NCI-H82 (cell line): ENCODE data around the gene EDEM2.
"Not testable (repeated sequence)": the region's sequence is repeated elsewhere in the genome, so short reads cannot be mapped to it uniquely, and the experiment has no call there.

ENCODE experiments used
- DNase-seq: peaks from one replicate; lab custom pipeline; 2025; lab: John Stamatoyannopoulos, UW

Gene EDEM2, protein sequence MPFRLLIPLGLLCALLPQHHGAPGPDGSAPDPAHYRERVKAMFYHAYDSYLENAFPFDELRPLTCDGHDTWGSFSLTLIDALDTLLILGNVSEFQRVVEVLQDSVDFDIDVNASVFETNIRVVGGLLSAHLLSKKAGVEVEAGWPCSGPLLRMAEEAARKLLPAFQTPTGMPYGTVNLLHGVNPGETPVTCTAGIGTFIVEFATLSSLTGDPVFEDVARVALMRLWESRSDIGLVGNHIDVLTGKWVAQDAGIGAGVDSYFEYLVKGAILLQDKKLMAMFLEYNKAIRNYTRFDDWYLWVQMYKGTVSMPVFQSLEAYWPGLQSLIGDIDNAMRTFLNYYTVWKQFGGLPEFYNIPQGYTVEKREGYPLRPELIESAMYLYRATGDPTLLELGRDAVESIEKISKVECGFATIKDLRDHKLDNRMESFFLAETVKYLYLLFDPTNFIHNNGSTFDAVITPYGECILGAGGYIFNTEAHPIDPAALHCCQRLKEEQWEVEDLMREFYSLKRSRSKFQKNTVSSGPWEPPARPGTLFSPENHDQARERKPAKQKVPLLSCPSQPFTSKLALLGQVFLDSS

DNA sequence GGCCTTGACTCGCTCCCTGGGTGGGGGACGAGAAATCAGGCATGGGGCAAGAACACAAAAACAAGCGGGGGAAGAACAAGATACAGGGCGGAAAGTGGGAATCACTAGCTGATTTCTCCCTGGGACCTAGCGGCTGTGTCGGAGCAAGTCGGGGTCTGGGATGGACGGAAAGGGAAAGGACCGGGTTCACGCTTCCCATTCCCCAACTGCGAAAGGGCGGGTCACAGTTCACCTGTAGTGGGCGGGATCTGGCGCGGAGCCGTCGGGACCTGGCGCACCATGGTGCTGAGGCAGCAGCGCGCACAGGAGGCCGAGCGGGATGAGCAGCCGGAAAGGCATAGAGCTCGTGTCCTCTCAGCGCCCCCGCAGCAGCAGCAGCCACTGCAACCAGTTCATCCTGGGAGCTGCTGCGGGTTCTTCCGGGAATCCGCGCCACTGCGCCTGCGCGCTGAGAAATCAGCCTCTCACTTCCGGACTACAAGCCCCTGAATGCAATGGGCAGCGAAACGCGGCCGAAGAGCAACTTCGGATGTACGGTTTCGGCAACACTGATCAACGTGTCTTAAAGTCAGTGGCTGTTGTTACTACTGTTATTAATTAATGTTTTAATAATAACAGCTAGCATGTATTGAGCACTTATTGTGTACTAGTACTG, at the start of gene EDEM2:
TSS of gene EDEM2 (minus strand) at position 417 of the 655 bp plus-strand sequence. CDS start at position 339, 78 bp downstream.
- DNase-seq: peak; percentile 97

DNA sequence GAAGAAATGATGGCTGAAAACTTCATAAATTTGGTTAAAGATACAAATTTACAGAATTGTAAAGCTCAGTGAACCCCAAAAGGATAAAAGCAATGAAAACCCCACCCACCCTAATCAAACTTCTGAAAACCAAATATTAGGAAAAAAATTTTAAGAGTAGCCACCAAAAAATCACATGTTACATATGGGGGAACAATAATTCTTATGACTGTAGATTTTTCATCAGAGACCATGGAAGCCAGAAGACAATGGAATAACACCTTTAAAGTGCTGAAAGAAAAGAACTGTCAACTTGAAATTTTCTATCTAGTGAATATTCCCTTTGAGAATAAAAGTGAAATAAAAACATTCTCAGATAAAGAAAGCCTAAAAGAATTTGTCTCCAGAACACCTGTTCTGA, 49.2 kb upstream of the EDEM2 start:
- no peak for DNase-seq

DNA sequence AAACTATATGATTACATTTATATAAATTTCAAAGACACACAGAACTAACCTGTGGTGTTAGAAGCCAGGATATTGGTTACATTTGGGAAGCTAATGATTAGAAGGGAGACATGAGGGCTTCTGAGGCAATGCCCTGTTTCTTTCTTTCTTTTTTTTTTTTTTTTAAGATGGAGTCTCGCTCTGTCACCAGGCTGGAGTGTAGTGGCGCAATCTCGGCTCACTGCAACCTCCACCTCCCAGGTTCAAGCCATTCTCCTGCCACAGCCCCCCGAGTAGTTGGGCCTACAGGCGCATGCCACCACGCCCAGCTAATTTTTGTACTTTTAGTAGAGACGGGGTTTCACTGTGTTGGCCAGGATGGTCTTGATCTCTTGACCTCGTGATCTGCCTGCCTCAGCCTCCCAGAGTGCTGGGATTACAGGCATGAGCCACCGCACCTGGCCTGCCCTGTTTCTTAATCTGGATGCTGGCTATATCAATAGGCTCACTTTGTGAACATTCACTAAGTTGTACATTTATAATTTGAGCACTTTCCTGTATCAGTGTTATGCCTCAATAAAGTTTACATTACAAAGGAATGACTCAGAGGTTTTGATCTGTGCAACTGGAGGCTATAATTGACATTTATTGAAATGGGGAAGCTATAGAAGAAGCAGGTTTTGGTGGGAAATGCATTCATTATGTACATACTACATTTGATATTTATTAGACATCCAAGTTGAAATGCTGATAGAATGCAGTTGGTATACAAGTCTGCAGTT, 46.1 kb upstream of the EDEM2 start:
- DNase-seq: not testable (repeated sequence)

DNA sequence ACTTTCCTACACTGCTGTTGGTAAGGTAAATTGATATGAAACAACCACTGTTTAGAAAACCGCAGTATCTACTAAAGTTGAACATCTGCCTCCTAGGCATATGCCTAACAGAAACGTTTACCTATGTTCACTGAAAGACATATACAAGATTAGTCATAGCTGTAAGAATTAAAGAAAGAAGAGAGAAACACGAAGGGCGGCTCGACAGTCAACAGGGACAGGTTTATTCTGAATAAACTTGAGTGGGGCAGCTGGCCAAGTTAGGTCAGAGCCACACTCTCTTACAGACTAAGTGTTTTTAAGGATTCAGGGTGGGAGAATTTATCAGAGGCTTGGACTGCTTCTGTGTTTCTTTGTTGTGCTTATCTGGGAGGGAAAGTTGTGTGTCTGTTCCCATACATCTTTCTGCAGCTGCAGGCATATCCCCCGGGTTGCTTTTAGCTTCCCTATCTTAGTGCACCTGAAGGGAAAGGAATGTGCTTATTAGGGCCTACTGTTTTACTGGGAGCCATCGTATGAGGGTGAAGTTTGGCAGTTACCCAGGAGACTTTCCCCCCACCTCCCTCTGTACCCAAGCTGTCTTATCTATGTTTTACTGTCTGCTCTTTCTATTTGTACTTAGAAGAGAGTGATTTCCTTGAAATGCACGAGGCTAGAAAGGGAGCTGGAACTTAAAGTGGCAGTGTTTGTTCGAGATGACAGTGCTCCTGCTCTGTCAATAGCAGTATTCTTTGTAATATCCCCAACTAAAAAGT, 45.2 kb upstream of the EDEM2 start:
- DNase-seq: no peak

GRCh38 chr20:35191419-35192117, 44.4 kb upstream of the EDEM2 start:
- DNase-seq: peak; percentile 61

DNA sequence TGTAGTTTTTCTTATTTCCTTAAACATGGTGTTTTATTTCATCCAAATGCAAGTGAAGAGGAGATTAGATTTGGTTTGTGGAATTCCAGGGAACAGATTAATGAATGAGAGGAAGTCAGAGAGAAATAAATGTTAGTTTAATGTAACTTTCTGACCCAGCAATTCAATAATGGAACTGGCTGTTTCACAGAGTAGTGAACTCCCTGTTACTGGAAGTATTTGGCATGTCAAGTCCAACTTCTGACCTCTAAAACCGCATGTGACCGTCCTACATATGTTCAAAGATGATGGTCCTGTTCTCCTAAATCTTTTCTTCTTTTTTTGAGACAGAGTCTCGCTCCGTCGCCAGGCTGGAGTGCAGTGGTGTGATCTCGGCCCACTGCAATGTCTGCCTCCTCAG, 43.4 kb upstream of the EDEM2 start:
- DNase-seq: no peak

DNA sequence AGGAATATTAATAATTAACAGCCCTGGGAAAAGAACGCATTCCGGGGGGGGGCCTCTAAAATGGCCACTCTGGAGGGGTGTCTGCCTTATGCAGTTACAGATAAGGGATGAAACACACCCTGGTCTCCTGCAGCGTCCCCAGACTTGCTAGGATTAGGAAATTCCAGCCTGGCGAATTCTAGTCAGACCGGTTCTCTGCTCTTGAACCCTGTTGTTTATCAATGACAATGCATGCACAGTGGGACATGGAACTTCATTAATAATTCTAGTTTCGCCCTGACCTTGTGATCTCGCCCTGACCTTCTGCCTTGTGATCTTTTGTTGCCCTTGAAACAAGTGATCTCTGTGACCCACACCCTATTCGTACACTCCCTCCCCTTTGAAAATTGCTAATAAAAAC, 42.1 kb upstream of the EDEM2 start:
- DNase-seq: not testable (repeated sequence)

GRCh38 chr20:35187584-35188190, 40.6 kb upstream of the EDEM2 start:
- no peak for DNase-seq

- not testable (repeated sequence) for DNase-seq
Measured at GRCh38 chr20:35186691-35187289, 39.7 kb upstream of the EDEM2 start.

DNA sequence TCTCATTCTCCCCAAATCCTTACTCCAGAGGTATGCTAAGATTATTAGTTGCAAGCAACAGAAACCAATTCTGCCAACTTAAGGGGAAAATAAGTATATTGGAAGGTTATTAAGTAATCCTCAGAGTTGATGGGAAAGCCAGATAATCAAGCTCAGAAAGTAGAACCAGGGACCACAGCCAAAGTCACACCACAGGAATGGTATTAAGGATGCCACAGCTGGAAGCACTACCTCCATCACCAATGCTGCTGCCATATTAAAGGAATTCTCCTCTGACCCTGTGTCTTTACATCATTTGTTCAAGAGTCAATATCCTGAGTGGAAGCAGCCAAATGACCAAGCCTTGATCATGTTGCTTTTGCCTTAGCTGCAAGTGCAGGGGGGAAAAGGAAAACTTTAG, 34.6 kb upstream of the EDEM2 start:
- no peak for DNase-seq

DNA sequence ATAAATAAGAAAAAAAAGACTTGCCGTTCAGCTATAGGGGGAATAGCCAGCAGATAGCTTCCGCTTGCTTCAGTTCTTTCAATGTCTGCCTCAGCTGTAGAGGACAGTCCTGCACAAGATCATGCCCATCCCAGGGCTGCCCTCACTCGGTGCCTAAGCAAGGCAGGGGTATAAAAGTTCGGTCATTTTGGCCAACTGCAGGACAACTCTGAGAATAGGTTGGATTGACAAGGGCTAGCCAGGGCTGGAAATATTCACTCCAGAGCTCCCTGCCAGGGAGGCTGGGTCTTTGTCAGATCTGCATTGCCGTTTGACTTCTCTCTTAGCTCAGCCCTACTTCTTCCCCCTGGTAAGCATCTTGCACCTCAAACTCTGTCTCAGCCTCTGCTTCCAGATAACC, 33.1 kb upstream of the EDEM2 start:
- DNase-seq: no peak

- no peak for DNase-seq
Measured at GRCh38 chr20:35179292-35180212, 32.4 kb upstream of the EDEM2 start.

DNA sequence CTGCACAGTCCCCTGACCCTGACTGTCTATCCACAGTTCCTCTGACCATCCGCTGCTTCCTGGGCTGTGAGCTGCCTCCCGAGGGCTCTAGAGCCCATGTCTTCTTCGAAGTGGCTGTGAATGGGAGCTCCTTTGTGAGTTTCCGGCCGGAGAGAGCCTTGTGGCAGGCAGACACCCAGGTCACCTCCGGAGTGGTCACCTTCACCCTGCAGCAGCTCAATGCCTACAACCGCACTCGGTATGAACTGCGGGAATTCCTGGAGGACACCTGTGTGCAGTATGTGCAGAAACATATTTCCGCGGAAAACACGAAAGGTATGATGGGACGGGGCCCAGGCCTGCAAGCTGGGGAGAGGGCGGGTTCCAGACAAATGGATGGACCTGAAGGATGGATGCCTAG, 29.0 kb upstream of the EDEM2 start:
- DNase-seq: no peak

DNA sequence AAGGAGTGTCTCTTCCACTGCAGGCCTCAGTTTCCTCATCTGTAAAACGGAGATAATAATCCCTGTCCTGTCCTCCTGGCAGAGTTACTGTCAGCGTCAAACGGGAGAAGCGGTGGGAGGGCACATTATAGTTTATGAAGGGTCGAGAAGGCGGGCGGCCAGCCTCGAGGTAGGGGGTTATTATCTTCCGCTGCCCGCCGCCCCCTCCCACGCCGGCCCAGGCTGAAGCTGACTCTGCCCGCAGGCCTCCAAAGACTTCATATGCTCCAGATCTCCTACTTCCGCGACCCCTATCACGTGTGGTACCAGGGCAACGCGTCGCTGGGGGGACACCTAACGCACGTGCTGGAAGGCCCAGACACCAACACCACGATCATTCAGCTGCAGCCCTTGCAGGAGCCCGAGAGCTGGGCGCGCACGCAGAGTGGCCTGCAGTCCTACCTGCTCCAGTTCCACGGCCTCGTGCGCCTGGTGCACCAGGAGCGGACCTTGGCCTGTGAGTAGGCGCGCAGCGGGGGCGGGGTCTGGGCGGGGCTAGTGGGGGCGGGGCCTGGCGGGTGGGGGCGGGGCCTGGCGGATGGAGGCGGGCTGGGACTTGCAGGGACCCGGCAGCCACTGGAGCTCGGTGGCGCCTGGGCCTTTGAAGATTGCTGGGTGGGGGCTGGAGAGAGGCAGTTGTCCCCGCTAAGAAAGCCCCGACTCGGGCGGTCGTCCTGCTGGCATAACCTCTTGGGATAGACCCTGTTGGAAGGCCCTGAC, 27.5 kb upstream of the EDEM2 start:
- no peak for DNase-seq

DNA sequence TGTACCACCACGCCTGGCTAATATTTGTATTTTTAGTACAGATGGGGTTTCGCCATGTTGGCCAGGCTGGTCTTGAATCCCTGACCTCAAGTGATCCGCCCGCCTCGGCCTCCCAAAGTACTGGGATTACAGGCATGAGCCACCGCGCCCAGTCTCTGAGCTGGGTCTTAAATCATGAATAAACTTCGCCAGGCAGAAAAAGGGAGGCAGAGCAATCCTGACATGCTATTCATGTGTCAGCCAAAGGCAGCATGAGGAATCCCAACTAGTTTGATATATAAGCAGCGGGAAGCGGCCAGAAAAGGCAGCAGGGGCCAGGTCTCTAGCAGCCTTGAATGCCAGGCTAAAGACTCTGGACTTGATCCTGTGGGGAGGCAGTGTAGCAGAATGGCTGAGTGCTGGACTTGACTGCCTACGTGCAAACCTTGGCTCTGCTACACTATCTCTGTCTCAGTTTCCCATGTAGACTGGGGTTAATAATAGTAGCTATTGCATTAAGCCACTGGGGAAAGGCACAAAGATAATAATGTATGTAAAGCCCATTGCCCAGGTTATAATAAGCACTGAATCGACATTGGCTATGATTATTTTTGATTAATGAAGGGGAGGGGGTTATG, 26.5 kb upstream of the EDEM2 start:
- no peak for DNase-seq

DNA sequence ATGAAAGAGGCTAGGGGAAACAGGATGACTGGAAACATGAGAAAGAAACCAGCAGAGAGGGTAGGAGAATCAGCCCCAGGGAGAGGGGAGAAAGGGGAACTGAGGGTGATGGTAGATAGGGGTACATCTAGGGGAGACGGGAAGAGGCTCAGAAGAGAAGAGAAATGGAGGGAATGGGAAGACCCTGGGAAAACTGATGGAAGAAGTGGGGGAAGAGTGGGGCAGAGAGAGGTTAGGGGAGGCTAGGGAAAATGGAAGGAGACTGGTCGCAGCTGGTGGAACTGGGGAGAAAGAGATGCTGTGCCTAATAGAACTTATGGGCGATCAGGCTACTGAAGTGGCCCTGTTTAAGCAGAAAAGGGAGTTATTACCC, 25.3 kb upstream of the EDEM2 start:
- no peak for DNase-seq

DNA sequence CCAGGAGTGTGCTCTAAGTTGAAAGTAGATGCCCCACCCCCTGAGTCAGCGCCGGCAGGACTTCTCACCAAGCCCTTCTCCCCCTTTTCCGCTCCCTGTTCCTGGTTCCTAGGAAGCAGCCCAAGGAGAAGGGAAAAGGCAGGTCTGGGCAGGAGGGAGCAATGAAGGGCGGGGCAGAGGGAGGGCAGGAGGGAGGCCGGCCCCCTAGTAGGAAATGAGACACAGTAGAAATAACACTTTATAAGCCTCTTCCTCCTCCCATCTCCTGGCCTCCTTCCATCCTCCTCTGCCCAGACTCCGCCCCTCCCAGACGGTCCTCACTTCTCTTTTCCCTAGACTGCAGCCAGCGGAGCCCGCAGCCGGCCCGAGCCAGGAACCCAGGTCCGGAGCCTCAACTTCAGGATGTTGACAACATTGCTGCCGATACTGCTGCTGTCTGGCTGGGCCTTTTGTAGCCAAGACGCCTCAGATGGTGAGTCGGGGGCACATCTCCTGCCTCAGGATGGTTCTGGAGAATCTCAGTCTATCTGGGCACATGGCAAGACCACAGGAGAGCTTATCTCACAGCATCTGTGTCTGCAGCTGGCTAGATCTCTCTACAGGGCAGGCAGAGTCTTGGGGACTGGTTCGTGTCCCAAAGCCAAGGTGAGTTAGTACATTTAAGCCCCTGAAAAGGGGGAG, 24.8 kb upstream of the EDEM2 start, which contains the start of gene PROCR:
TSS of gene PROCR (plus strand) at position 320 of the 681 bp plus-strand sequence. CDS start at position 403, 83 bp downstream.
- peak; percentile 93 for DNase-seq
